MCF 10A (cell line): ENCODE measurements around the gene LRP6. TPM values are rescaled to one million over a fixed set of nuclear protein-coding genes. Genes with fewer than 3 reads are reported as not detected.
"Not testable (repeated sequence)": the region's sequence is repeated elsewhere in the genome, so short reads cannot be mapped to it uniquely, and the experiment has no call there.

Experiments used
- BruUV-seq: library from RNA; stranded (reverse); fragments of 400-500 nt; replicated peaks from 2 replicates; lab custom pipeline; 2021; lab: Mats Ljungman, UMichigan
- CTCF ChIA-PET: fragments of 300-600 bp; sonication (Branson Sonifier 250); formaldehyde crosslinking; extraction: SDS; loops from one replicate; lab custom pipeline; 2021; ENCODE audit warnings: antibody characterized with exemption, inconsistent platforms; lab: Yijun Ruan, JAX
- POLR2A ChIA-PET: fragments of 300-600, 350-650 bp; sonication (Branson Sonifier 250); formaldehyde crosslinking; extraction: SDS; loops from one replicate; lab custom pipeline; 2020; ENCODE audit warnings: antibody characterized with exemption, inconsistent platforms; lab: Yijun Ruan, JAX
- DNase-seq: peaks from one replicate; pipeline ENCODE4 v3.0.0-alpha.2; 2018; ENCODE audit not compliant: unreplicated experiment
- H3K27ac Mint-ChIP-seq: one replicate; pipeline ENCODE4 v1.8.0; 2022; ENCODE audit warnings: mild to moderate bottlenecking, low read depth, mixed read lengths; ENCODE audit not compliant: unreplicated experiment
- H3K27me3 Mint-ChIP-seq: one replicate; pipeline ENCODE4 v1.8.0; 2022; ENCODE audit warnings: mixed read lengths; ENCODE audit not compliant: insufficient read depth, unreplicated experiment
- H3K36me3 Mint-ChIP-seq: one replicate; pipeline ENCODE4 v1.8.0; 2022; ENCODE audit warnings: mild to moderate bottlenecking, moderate library complexity, mixed read lengths; ENCODE audit not compliant: insufficient read depth, unreplicated experiment
- H3K4me1 Mint-ChIP-seq: one replicate; pipeline ENCODE4 v1.8.0; 2022; ENCODE audit warnings: mixed read lengths; ENCODE audit not compliant: insufficient read depth, unreplicated experiment
- H3K4me3 Mint-ChIP-seq: one replicate; pipeline ENCODE4 v1.8.0; 2022; ENCODE audit warnings: mild to moderate bottlenecking, moderate library complexity, mixed read lengths; ENCODE audit not compliant: unreplicated experiment
- H3K9me3 Mint-ChIP-seq: one replicate; pipeline ENCODE4 v1.8.0; 2022; ENCODE audit warnings: mixed read lengths; ENCODE audit not compliant: unreplicated experiment
- intact Hi-C: fragments of 100-400 bp; cut with micrococcal nuclease; formaldehyde crosslinking; loops from 2 replicates; pipeline ENCODE4 v1.14.1; 2022
- total RNA-seq: library from RNA; stranded (reverse); gene quantifications from 2 replicates; pipeline ENCODE4 v1.2.3, GENCODE V29; 2022
- TF ChIP-seq, protein P1 (sequence below): fragments of 200-600 bp; IDR thresholded peaks from one replicate; pipeline ENCODE4 v1.8.0; 2022; ENCODE audit warnings: antibody characterized with exemption, mild to moderate bottlenecking; ENCODE audit not compliant: unreplicated experiment

LRP6 gene
- total RNA-seq, 1 experiment from 2014 or later: 24.9 TPM

DNA sequence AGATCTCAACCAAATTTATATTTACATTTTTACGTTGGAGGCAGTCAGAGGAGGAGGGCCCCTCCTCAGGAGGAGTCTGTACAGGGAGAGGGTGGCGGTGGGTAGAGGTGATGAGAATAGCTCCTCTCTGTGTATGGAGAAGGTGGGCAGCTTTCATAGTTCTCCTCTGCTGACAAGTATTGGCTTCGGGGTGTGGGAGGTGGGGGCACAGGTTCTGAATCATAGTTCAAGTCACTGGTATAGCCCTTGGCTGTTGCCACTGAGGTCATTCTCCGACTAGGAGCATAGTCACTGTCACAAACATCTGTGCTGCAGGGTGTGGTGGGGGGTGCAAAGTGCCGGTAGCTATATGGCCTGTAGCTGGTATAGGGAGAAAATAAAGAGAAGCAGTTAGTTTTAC lies 145.8 kb downstream of the LRP6 start:
- no TSS peak for BruUV-seq
- H3K4me1 Mint-ChIP-seq: no peaks in the 10 kb centered on the region
- H3K27me3 Mint-ChIP-seq: no peaks in the 10 kb centered on the region
- ChIA-PET CTCF (interaction anchor here (0.6 to 1.1 kb wide), 2 partner anchors 207 to 215 kb away, joined by 3 to 6 read pairs; no protein-coding TSS in a partner anchor), POLR2A (interaction anchor here (0.7 to 1.2 kb wide), 2 partner anchors 61 to 144 kb away, joined by 3 to 4 read pairs; no protein-coding TSS in a partner anchor)
- no peak overlapping the region for H3K4me3 Mint-ChIP-seq
- intact Hi-C loops: loop anchor here (10.0 kb wide), 1 partner anchor 144 kb away; the partner anchor contains the start of gene LRP6
- no peaks in the 10 kb centered on the region for H3K9me3 Mint-ChIP-seq
- peak overlapping the region; percentile 57 for H3K27ac Mint-ChIP-seq
- TF ChIP-seq, protein P1, sequence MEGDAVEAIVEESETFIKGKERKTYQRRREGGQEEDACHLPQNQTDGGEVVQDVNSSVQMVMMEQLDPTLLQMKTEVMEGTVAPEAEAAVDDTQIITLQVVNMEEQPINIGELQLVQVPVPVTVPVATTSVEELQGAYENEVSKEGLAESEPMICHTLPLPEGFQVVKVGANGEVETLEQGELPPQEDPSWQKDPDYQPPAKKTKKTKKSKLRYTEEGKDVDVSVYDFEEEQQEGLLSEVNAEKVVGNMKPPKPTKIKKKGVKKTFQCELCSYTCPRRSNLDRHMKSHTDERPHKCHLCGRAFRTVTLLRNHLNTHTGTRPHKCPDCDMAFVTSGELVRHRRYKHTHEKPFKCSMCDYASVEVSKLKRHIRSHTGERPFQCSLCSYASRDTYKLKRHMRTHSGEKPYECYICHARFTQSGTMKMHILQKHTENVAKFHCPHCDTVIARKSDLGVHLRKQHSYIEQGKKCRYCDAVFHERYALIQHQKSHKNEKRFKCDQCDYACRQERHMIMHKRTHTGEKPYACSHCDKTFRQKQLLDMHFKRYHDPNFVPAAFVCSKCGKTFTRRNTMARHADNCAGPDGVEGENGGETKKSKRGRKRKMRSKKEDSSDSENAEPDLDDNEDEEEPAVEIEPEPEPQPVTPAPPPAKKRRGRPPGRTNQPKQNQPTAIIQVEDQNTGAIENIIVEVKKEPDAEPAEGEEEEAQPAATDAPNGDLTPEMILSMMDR: no peak
- peaks cover 43% of the 10 kb centered on the region for H3K36me3 Mint-ChIP-seq
- no peak for DNase-seq

DNA sequence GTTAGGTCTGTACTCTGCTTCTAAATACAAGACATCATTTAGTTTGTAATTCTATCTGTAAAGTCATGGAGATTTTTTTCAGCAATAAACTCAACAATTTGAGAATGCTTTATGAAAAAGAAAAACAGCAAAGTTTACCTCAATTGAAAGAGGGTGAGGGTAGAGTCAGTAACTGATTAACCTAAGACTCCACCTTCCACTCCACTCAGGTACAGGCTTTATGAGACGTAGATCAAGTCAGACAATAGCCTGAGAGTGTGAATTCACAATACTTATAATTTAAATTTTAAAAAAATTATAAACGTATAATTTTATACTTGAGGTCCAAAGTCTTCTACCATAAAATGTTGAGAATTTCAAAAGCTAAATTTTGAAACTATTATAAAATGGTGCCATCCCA lies 150.2 kb downstream of the LRP6 start:
- no peaks in the 10 kb centered on the region for H3K27me3 Mint-ChIP-seq
- no peak for DNase-seq
- peaks cover 36% of the 10 kb centered on the region for H3K36me3 Mint-ChIP-seq
- TF ChIP-seq, protein P1: no peak
- ChIA-PET POLR2A (interaction anchor here (0.8 kb wide), 1 partner anchor 150 kb away, joined by 4 read pairs; the partner anchor contains the start of gene LRP6), CTCF (interaction anchor here (0.5 kb wide), 1 partner anchor 977 kb away, joined by 3 read pairs; no protein-coding TSS in a partner anchor)
- intact Hi-C loops: no loop called here
- no peaks in the 10 kb centered on the region for H3K4me1 Mint-ChIP-seq
- no TSS peak for BruUV-seq
- no peaks in the 10 kb centered on the region for H3K9me3 Mint-ChIP-seq
- H3K4me3 Mint-ChIP-seq: no peak overlapping the region
- H3K27ac Mint-ChIP-seq: no peak overlapping the region

DNA sequence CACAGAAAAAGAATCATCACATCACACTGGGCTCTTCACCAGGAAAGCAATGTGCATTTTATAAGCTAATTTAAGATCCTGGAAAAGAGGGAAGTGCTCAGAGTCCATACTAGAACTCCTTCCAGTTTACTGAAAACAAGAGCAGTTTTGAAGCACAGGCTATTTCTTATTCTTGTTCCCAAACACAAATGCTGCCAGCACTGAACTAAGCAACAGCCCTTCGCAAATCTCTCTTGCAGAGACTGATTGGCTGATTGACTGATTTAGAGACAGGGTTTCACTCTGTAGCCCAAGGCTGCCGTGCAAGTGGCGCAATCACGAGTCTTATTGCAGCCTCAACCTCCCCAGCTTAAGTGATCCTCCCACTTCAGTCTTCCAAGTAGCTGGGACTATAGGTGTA lies 151.3 kb downstream of the LRP6 start:
- H3K27ac Mint-ChIP-seq: no peak overlapping the region
- H3K4me1 Mint-ChIP-seq: no peaks in the 10 kb centered on the region
- H3K9me3 Mint-ChIP-seq: peaks cover 7% of the 10 kb centered on the region
- ChIA-PET POLR2A (interaction anchor here (0.8 kb wide), 1 partner anchor 235 kb away, joined by 3 read pairs; the partner anchor contains the start of gene MANSC1), CTCF (interaction anchor here (0.6 kb wide), 1 partner anchor 17 kb away, joined by 3 read pairs; no protein-coding TSS in a partner anchor)
- TF ChIP-seq, protein P1: no peak
- peaks cover 27% of the 10 kb centered on the region for H3K36me3 Mint-ChIP-seq
- no peaks in the 10 kb centered on the region for H3K27me3 Mint-ChIP-seq
- intact Hi-C loops: no loop called here
- no peak overlapping the region for H3K4me3 Mint-ChIP-seq
- no TSS peak for BruUV-seq
- DNase-seq: no peak

DNA sequence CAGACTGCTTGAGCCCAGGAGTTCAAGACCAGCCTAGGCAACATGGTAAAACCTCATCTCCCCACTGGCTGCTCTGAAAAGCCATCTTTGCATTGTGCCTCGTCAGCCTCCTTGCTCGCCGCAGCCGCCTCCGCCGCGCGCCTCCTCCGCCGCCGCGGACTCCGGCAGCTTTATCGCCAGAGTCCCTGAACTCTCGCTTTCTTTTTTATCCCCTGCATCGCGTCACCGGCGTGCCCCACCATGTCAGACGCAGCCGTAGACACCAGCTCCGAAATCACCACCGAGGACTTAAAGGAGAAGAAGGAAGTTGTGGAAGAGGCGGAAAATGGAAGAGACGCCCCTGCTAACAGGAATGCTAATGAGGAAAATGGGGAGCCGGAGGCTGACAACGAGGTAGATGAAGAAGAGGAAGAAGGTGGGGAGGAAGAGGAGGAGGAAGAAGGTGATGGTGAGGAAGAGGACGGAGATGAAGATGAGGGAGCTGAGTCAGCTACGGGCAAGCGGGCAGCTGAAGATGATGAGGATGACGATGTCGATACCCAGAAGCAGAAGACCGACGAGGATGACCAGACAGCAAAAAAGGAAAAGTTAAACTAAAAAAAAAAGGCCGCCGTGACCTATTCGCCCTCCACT lies 155.8 kb downstream of the LRP6 start:
- H3K4me3 Mint-ChIP-seq, intact Hi-C loops, BruUV-seq, H3K27ac Mint-ChIP-seq, POLR2A ChIA-PET, H3K4me1 Mint-ChIP-seq, DNase-seq, H3K27me3 Mint-ChIP-seq: not testable (repeated sequence)
- CTCF ChIA-PET: interaction anchor here (0.6 kb wide), 1 partner anchor 26 kb away, joined by 3 read pairs; no protein-coding TSS in a partner anchor
- H3K9me3 Mint-ChIP-seq: peaks cover 20% of the 10 kb centered on the region
- peaks cover 27% of the 10 kb centered on the region for H3K36me3 Mint-ChIP-seq
